Upper lobe of left lung (tissue), 6 donors: ENCODE measurements around the gene HOMER1. TPM values are rescaled to one million over a fixed set of nuclear protein-coding genes. Genes with fewer than 3 reads are reported as not detected.

Experiments used
- ATAC-seq, 2 donors: fragments of 200-7000 bp; cut with Tn5 transposase; one replicate each; pipeline ENCODE4 v1.9.1; 2022; ENCODE audit warnings: mild to moderate bottlenecking in 2 of 2, moderate library complexity in 2 of 2; ENCODE audit not compliant: low FRiP score in 2 of 2
- DNase-seq, 2 donors: peaks; one replicate each; pipeline ENCODE4 v3.0.0-alpha.2; 2019 to 2020
- H3K27ac ChIP-seq, 4 donors: fragments of 200-600 bp; sonication (generic); one replicate each; pipeline ENCODE4 v1.5.1; 2016 to 2019
- H3K27me3 ChIP-seq, 4 donors: fragments of 200-600 bp; sonication (generic); one replicate each; pipeline ENCODE4 v1.5.1; 2017 to 2019
- H3K36me3 ChIP-seq, 4 donors: fragments of 200-600 bp; sonication (generic); one replicate each; pipeline ENCODE4 v1.5.1; 2016 to 2019
- H3K4me1 ChIP-seq, 4 donors: fragments of 200-600 bp; sonication (generic); one replicate each; pipeline ENCODE4 v1.5.1; 2018 to 2019
- H3K4me3 ChIP-seq, 4 donors: fragments of 200-600 bp; sonication (generic); one replicate each; pipeline ENCODE4 v1.5.1; 2017 to 2019; ENCODE audit warnings: mild to moderate bottlenecking in 2 of 4, moderate library complexity in 1 of 4
- H3K9me3 ChIP-seq, 4 donors: fragments of 200-600 bp; sonication (generic); one replicate each; pipeline ENCODE4 v1.5.1; 2018 to 2019
- CTCF ChIP-seq, 6 experiments: fragments of 450-650 bp in 4 of 6; fragments of 200-600 bp in 2 of 6; sonication (generic) in 2 of 6; IDR thresholded peaks; one replicate each; pipeline ENCODE4 v1.5.1; 2016 to 2019; ENCODE audit warnings: antibody characterized with exemption in 6 of 6
- EP300 ChIP-seq, 4 donors: sonication (generic); formaldehyde crosslinking; IDR thresholded peaks; one replicate each; pipeline ENCODE4 v1.5.1; 2017; ENCODE audit warnings: antibody characterized with exemption in 4 of 4, control low read depth in 2 of 4
- POLR2A ChIP-seq, 4 donors: fragments of 450-650 bp; IDR thresholded peaks; one replicate each; pipeline ENCODE4 v1.5.1; 2016 to 2017; ENCODE audit warnings: antibody characterized with exemption in 4 of 4, mild to moderate bottlenecking in 2 of 4
- POLR2AphosphoS5 ChIP-seq, 2 donors: sonication (generic); formaldehyde crosslinking; IDR thresholded peaks; one replicate each; pipeline ENCODE4 v1.5.1; 2017; ENCODE audit warnings: antibody characterized with exemption in 2 of 2
- WGBS, 2 donors: methylation state at CpG; one replicate each; pipeline ENCODE4 v1.1.5; 2017 to 2018; 5-methylcytosine and 5-hydroxymethylcytosine counted together
- total RNA-seq, 6 donors: library from RNA; depleted of rRNA in 4 of 6; stranded (reverse); fragments of >200 nt in 4 of 6; gene quantifications; one replicate each; pipeline versions ENCODE4 v1.1.0 to v1.2.1, GENCODE V29; 2016 to 2021
- donor health status: DM: no; HTN: no; CAD: no; lungs with moderate emphysema.
- donor health status: DM: no; HTN: yes; CAD: no; lungs with severe emphysema.

Gene HOMER1
- total RNA-seq, 6 donors from 2014 or later, result 5.2 to 22.0 (median 9.7) TPM

- H3K9me3 ChIP-seq, result no peaks in the 10 kb centered on the region
- no peaks in the 10 kb centered on the region for H3K4me1 ChIP-seq
- H3K36me3 ChIP-seq, result no peaks in the 10 kb centered on the region
- ATAC-seq (no peak), DNase-seq (no peak)
- no peak for TF ChIP-seq EP300 (IDR thresholded peaks at IDR 0.05)
- no peak for TF ChIP-seq CTCF (IDR thresholded peaks at IDR 0.05)
- no peak for TF ChIP-seq POLR2A (IDR thresholded peaks at IDR 0.05)
- no peak for TF ChIP-seq POLR2AphosphoS5 (IDR thresholded peaks at IDR 0.05)
- H3K27me3 ChIP-seq, result no peaks in the 10 kb centered on the region
- H3K27ac ChIP-seq, result no peak overlapping the region
- H3K4me3 ChIP-seq, result no peak overlapping the region
- 81 to 85% methylated on average over 5 of the region's 5 CpGs for WGBS, 2 donors
Observed at GRCh38 chr5:79401216-79401615, 112.7 kb downstream of the HOMER1 start.

- WGBS, 2 donors, result 94 to 96% methylated on average over 1 of the region's 1 CpG
- no peaks in the 10 kb centered on the region for H3K27me3 ChIP-seq
Observed at GRCh38 chr5:79399046-79399445, 114.9 kb downstream of the HOMER1 start.

GRCh38 chr5:79397080-79397479 is 116.9 kb downstream of the HOMER1 start:
- no peaks in the 10 kb centered on the region for H3K27me3 ChIP-seq
- TF ChIP-seq EP300 (IDR thresholded peaks at IDR 0.05) (no peak), POLR2AphosphoS5 (IDR thresholded peaks at IDR 0.05) (no peak), CTCF (IDR thresholded peaks at IDR 0.05) (no peak), POLR2A (IDR thresholded peaks at IDR 0.05) (no peak)
- no peaks in the 10 kb centered on the region for H3K36me3 ChIP-seq
- H3K27ac ChIP-seq, result no peak overlapping the region
- H3K4me3 ChIP-seq, result no peak overlapping the region
- no peaks in the 10 kb centered on the region for H3K9me3 ChIP-seq
- no peak for ATAC-seq
- WGBS, 2 donors, result 88 to 95% methylated on average over 1 of the region's 1 CpG
- H3K4me1 ChIP-seq, result no peaks in the 10 kb centered on the region
- DNase-seq, result no peak

More at GRCh38 chr5:79399046-79399445, 114.9 kb downstream of the HOMER1 start:
- Histone ChIP-seq H3K9me3 (no peaks in the 10 kb centered on the region), H3K4me3 (no peak overlapping the region), H3K36me3 (no peaks in the 10 kb centered on the region), H3K4me1 (no peaks in the 10 kb centered on the region), H3K27ac (no peak overlapping the region)
- no peak for TF ChIP-seq POLR2AphosphoS5 (IDR thresholded peaks at IDR 0.05)
- TF ChIP-seq CTCF (IDR thresholded peaks at IDR 0.05), result no peak
- no peak for TF ChIP-seq EP300 (IDR thresholded peaks at IDR 0.05)
- ATAC-seq (no peak), DNase-seq (no peak)

GRCh38 chr5:79396265-79396664 is 117.7 kb downstream of the HOMER1 start:
- H3K9me3 ChIP-seq, result no peaks in the 10 kb centered on the region
- H3K4me3 ChIP-seq, result no peak overlapping the region
- TF ChIP-seq POLR2A (IDR thresholded peaks at IDR 0.05), result no peak
- TF ChIP-seq POLR2AphosphoS5 (IDR thresholded peaks at IDR 0.05), result no peak
- no peaks in the 10 kb centered on the region for H3K36me3 ChIP-seq
- H3K27me3 ChIP-seq, result no peaks in the 10 kb centered on the region
- ATAC-seq, result no peak
- H3K27ac ChIP-seq, result no peak overlapping the region
- no peak for DNase-seq
- no peaks in the 10 kb centered on the region for H3K4me1 ChIP-seq

GRCh38 chr5:79395296-79395695 is 118.6 kb downstream of the HOMER1 start:
- WGBS, 2 donors, result 77 to 78% methylated on average over 3 of the region's 3 CpGs
- Histone ChIP-seq H3K36me3 (no peaks in the 10 kb centered on the region), H3K4me3 (no peak overlapping the region), H3K9me3 (no peaks in the 10 kb centered on the region), H3K27me3 (no peaks in the 10 kb centered on the region), H3K27ac (no peak overlapping the region), H3K4me1 (no peaks in the 10 kb centered on the region)
- no peak for ATAC-seq
- TF ChIP-seq POLR2A (IDR thresholded peaks at IDR 0.05), result no peak
- no peak for TF ChIP-seq CTCF (IDR thresholded peaks at IDR 0.05)
- no peak for TF ChIP-seq POLR2AphosphoS5 (IDR thresholded peaks at IDR 0.05)
- TF ChIP-seq EP300 (IDR thresholded peaks at IDR 0.05), result no peak
- no peak for DNase-seq
